Spleen (tissue), 11 donors: ENCODE data around the gene ARHGEF12. TPM values are rescaled to one million over a fixed set of nuclear protein-coding genes. Genes with fewer than 3 reads are reported as not detected.

Source experiments
- DNase-seq: peaks from one replicate; pipeline ENCODE4 v3.0.0-alpha.2; 2020
- H3K27ac ChIP-seq, 8 donors: fragments of 200-600 bp; sonication (generic) in 7 of 8; 1 replicate in 4 of 8; 2 replicates in 4 of 8; pipeline versions ENCODE4 v1.5.0 to v1.8.0; 2016 to 2021; ENCODE audit warnings: inconsistent platforms in 4 of 8, mild to moderate bottlenecking in 4 of 8, moderate library complexity in 1 of 8
- H3K27me3 ChIP-seq, 7 donors: fragments of 200-600 bp; sonication (generic) in 6 of 7; replicated peaks in 1 of 7; 1 replicate in 4 of 7; 2 replicates in 3 of 7; pipeline versions ENCODE4 v1.5.0 to v1.8.0; 2016 to 2021; ENCODE audit warnings: inconsistent platforms in 3 of 7, mild to moderate bottlenecking in 1 of 7
- H3K36me3 ChIP-seq, 6 donors: fragments of 200-600 bp; sonication (generic) in 5 of 6; 1 replicate in 4 of 6; 2 replicates in 2 of 6; pipeline versions ENCODE4 v1.5.0 to v1.8.0; 2016 to 2021; ENCODE audit warnings: inconsistent platforms in 2 of 6
- H3K4me1 ChIP-seq, 6 donors: fragments of 200-600 bp; sonication (generic) in 5 of 6; 1 replicate in 3 of 6; 2 replicates in 3 of 6; pipeline versions ENCODE4 v1.5.0 to v1.8.0; 2016 to 2021; ENCODE audit warnings: inconsistent platforms in 3 of 6
- H3K4me3 ChIP-seq, 8 donors: fragments of 200-600 bp; sonication (generic) in 7 of 8; 1 replicate in 4 of 8; 2 replicates in 4 of 8; pipeline versions ENCODE4 v1.5.0 to v1.8.0; 2016 to 2021; ENCODE audit warnings: inconsistent platforms in 4 of 8, mild to moderate bottlenecking in 4 of 8, moderate library complexity in 2 of 8
- H3K9me3 ChIP-seq, 8 donors: fragments of 200-600 bp; sonication (generic) in 7 of 8; 1 replicate in 4 of 8; 2 replicates in 4 of 8; pipeline versions ENCODE4 v1.5.0 to v1.8.0; 2016 to 2021; ENCODE audit warnings: inconsistent platforms in 4 of 8
- CTCF ChIP-seq, 11 experiments: fragments of 200-600 bp in 7 of 11; fragments of 450-650 bp in 4 of 11; sonication (generic) in 4 of 11; IDR thresholded peaks in 8 of 11; conservative IDR thresholded peaks in 3 of 11; 1 replicate in 7 of 11; 2 replicates in 4 of 11; pipeline versions ENCODE4 v1.4.0 to v1.8.0; 2016 to 2021; ENCODE audit warnings: antibody characterized with exemption in 11 of 11, inconsistent platforms in 4 of 11, mild to moderate bottlenecking in 1 of 11
- POLR2A ChIP-seq, 3 donors: fragments of 450-650 bp; IDR thresholded peaks; one replicate each; pipeline ENCODE4 v1.5.1; 2017; ENCODE audit warnings: antibody characterized with exemption in 3 of 3, mild to moderate bottlenecking in 1 of 3
- POLR2AphosphoS5 ChIP-seq, 3 donors: sonication (generic); formaldehyde crosslinking; IDR thresholded peaks; one replicate each; pipeline ENCODE4 v1.5.1; 2017; ENCODE audit warnings: antibody characterized with exemption in 3 of 3
- WGBS, 5 donors: extraction: QIAGEN DNeasy Blood & Tissue Kit in 3 of 5; methylation state at CpG; one replicate each; pipeline versions ENCODE4 v1.1.5 to v1.1.7; 2013 to 2018; 5-methylcytosine and 5-hydroxymethylcytosine counted together
- intact Hi-C: fragments of 100-400 bp; cut with DNase I; formaldehyde crosslinking; loops from one replicate; pipeline ENCODE4 v1.15.0; 2023; ENCODE audit warnings: low total_unique reads
- polyA plus RNA-seq, 3 donors: library from polyadenylated mRNA; stranded (reverse); fragments of 200-250 nt; gene quantifications; one replicate each; pipeline ENCODE4 v1.2.1, GENCODE V29; 2013
- total RNA-seq, 7 donors: library from RNA; depleted of rRNA in 3 of 7; stranded (reverse); fragments of >200 nt in 3 of 7; fragmentation: NEBNext Ultra II Directional in 4 of 7; extraction: Animal tissue kit (Norgen Biotek cat#: 25700) in 4 of 7; gene quantifications; one replicate each; pipeline versions ENCODE4 v1.1.0 to v1.2.1, GENCODE V29; 2016 to 2021
- donor health status: healthy with polysubstance abuse.
- donor health status: DM: no; HTN: no; CAD: no; lungs with moderate emphysema.
- donor health status: DM: no; HTN: no; CAD: no.
- donor health status: Bipolar disorder and iron deficiency.
- donor health status: healthy.
- donor health status: DM: no; HTN: no; CAD: no.
- donor health status: DM: yes; HTN: yes; CAD: no.

ARHGEF12 gene
- total and polyA plus RNA-seq, 10 donors = 5.6 to 122 (median 88.6) TPM

DNA sequence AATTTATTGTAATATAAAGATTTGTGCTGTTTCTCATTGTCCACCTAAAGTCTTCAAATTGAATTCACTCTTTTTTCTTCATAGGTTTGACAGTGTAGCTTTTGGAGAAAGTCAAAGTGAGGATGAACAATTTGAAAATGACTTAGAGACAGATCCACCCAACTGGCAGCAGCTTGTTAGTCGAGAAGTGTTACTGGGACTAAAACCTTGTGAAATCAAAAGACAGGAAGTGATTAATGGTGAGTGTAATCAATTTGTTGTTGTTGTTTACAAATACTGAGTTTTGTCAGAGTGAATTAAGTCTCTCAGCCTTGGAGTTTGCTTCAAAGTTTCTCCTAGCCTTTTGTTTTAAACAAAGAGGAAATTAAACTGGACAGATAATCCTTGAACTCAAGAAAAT lies 121.8 kb downstream of the ARHGEF12 start:
- Histone ChIP-seq H3K36me3 (peaks cover 0 to 98% (median 60%) of the 10 kb centered on the region in 6 donors), H3K27me3 (no peaks in the 10 kb centered on the region), H3K4me1 (no peaks in the 10 kb centered on the region), H3K27ac (no peak overlapping the region), H3K4me3 (no peak overlapping the region), H3K9me3 (no peaks in the 10 kb centered on the region)
- no peak for DNase-seq
- 71 to 91% (median 73%) methylated on average over 1 of the region's 1 CpG for WGBS, 5 donors
- intact Hi-C loops = no loop called here
- TF ChIP-seq POLR2AphosphoS5 (IDR thresholded peaks at IDR 0.05) (no peak), CTCF (IDR thresholded peaks at IDR 0.05 in 8 of 11, conservative IDR thresholded peaks at IDR 0.05 in 3 of 11) (no peak), POLR2A (IDR thresholded peaks at IDR 0.05) (no peak)

GRCh38 chr11:120462825-120463224 lies 126.6 kb downstream of the ARHGEF12 start:
- no peak overlapping the region for H3K4me3 ChIP-seq
- H3K4me1 ChIP-seq = no peaks in the 10 kb centered on the region
- H3K27ac ChIP-seq = no peak overlapping the region
- no peaks in the 10 kb centered on the region for H3K9me3 ChIP-seq
- H3K27me3 ChIP-seq = no peaks in the 10 kb centered on the region
- peaks cover 0 to 98% (median 65%) of the 10 kb centered on the region in 6 donors for H3K36me3 ChIP-seq
- WGBS, 5 donors = 91 to 94% (median 94%) methylated on average over 2 of the region's 2 CpGs
- TF ChIP-seq POLR2AphosphoS5 (IDR thresholded peaks at IDR 0.05) = no peak
- no peak for TF ChIP-seq CTCF (IDR thresholded peaks at IDR 0.05 in 8 of 11, conservative IDR thresholded peaks at IDR 0.05 in 3 of 11)
- TF ChIP-seq POLR2A (IDR thresholded peaks at IDR 0.05) = no peak
- intact Hi-C loops = no loop called here
- DNase-seq = no peak

- TF ChIP-seq CTCF (IDR thresholded peaks at IDR 0.05 in 8 of 11, conservative IDR thresholded peaks at IDR 0.05 in 3 of 11) = no peak
- no peak for TF ChIP-seq POLR2A (IDR thresholded peaks at IDR 0.05)
- no peak for TF ChIP-seq POLR2AphosphoS5 (IDR thresholded peaks at IDR 0.05)
- H3K27me3 ChIP-seq = no peaks in the 10 kb centered on the region
- WGBS, 5 donors = 73 to 89% (median 83%) methylated on average over 6 of the region's 6 CpGs
- no peaks in the 10 kb centered on the region for H3K9me3 ChIP-seq
- peaks cover 0 to 98% (median 50%) of the 10 kb centered on the region in 6 donors for H3K36me3 ChIP-seq
- H3K4me1 ChIP-seq = no peaks in the 10 kb centered on the region
- no peak overlapping the region for H3K4me3 ChIP-seq
- intact Hi-C loops = no loop called here
- no peak for DNase-seq
- H3K27ac ChIP-seq = no peak overlapping the region
Observed at GRCh38 chr11:120465921-120466534, 129.8 kb downstream of the ARHGEF12 start.

DNA sequence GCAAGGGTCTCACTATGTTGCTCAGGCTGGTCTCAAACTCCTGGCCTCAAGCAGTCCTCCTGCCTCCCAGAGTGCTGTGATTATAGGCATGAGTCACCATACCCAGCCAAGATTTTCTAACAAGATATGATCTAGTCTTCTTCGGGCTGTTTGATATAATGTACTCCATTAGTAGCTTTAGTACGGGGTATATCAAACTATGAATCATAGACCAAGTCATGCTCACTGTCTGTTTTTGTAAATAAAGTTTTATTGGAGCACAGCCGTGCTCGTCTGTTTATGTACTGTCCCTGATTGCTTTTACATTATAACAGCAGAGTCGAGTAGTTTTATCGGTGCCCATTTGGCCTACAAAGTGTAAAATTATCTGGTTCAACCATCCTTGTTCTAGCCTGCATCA lies 131.4 kb downstream of the ARHGEF12 start:
- H3K9me3 ChIP-seq = no peaks in the 10 kb centered on the region
- H3K27ac ChIP-seq = no peak overlapping the region
- no peak overlapping the region for H3K4me3 ChIP-seq
- no peaks in the 10 kb centered on the region for H3K27me3 ChIP-seq
- no peak for DNase-seq
- intact Hi-C loops = no loop called here
- H3K36me3 ChIP-seq = peaks cover 0 to 98% (median 39%) of the 10 kb centered on the region in 6 donors
- TF ChIP-seq POLR2A (IDR thresholded peaks at IDR 0.05) (no peak), CTCF (IDR thresholded peaks at IDR 0.05 in 8 of 11, conservative IDR thresholded peaks at IDR 0.05 in 3 of 11) (no peak), POLR2AphosphoS5 (IDR thresholded peaks at IDR 0.05) (no peak)
- H3K4me1 ChIP-seq = no peaks in the 10 kb centered on the region
- 93 to 97% (median 95%) methylated on average over 6 of the region's 6 CpGs for WGBS, 5 donors
